Measurements from ENCODE around the gene PTPN7.
"Not testable (repeated sequence)": the region's sequence is repeated elsewhere in the genome, so short reads cannot be mapped to it uniquely, and the experiment has no call there.

The PTPN7 gene

GRCh38 chr1:202189918-202190715, 29.7 kb upstream of the PTPN7 start:
- no peak for DNase-seq (ENCODE audit: low read depth, low spot score)

DNA sequence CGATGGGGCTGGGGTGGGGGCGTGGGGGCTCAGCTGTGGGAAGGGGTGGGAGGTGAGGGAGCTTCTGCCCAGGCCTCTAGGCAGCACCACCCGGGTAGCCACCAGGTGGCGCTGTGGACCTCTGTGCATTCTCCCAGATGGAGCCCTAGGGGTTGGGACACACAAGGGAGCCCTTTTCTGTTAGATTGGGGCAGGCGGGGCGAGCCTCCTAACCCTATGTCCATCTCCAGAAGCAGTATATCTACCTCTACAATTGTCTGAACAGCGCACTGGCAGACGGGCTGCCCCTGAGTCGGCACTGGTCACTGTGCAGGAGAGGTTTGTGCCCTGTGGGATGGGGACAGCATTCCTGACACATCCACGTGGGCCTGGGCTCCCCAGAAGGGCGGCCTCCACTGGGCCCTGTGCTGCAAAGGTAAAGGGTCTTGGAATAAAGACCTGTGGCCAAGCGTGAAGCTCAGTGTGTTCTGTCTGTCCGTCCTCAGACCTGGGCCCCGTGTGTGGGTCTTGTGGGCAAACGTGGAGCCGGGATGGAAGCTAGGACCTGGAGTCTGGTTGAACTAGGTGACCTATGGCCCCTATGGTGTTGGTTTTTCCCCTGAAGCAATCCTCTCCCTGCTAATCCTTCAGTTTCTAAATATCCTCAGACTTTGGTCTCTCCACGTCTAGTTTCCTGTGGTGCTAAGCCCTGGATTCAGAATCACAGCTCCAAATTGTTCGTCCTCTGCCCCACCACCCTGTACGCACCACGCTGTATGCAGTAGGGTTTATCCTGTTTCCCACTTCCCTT, 28.8 kb upstream of the PTPN7 start:
- no peak for DNase-seq (ENCODE audit: low read depth, low spot score)

- DNase-seq (ENCODE audit: low read depth, low spot score) = no peak
Measured at GRCh38 chr1:202187697-202188407, 27.4 kb upstream of the PTPN7 start.

DNA sequence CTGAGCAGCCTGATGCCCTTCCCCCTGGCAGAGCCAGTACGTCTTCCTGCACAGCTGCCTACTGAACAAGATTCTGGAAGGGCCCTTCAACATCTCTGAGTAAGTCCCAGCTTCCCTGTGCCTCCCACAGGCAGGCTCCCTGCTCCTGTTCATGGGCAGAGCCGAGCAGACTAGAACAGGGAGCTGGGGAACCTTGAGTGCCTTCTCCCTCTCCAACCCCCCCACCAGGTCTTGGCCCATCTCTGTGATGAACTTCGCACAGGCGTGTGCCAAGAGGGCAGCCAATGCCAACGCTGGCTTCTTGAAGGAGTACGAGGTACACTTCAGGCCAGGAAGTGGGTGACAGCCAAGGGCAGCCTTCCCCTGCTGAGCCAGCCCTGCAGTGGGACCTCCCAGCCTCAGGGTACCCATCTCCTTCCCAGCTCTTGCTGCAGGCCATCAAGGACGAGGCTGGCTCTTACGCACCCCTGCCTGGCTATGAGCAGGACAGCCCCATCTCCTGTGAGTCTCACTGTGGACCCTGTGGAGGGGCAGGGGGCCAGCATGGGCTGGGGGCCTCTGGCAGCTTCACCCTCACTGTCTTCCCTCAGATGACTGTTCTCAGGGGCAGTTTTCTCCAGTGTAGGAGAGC, 26.8 kb upstream of the PTPN7 start:
- DNase-seq (ENCODE audit: low read depth, low spot score) = no peak

DNA sequence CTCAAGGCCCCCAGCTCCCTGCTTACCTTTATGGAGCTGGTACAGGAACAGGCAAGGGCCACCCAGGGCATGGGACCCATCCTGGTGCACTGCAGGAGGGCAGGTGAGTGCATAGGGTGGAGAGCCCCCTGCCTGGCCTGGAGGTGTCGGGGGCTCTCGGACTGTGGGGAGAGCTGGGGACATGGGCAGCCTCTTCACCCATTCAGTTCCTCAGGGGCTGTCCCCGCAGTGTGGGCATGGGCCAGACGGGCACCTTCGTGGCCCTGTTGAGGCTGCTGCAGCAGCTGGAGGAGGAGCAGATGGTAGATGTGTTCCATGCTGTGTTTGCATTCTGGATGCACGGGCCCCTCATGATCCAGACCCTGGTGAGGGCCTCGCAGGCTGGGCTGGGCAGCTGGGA, 25.9 kb upstream of the PTPN7 start:
- DNase-seq (ENCODE audit: low read depth, low spot score) = no peak

- DNase-seq (ENCODE audit: low read depth, low spot score) = peak; percentile 92
Measured at GRCh38 chr1:202184750-202185460, 24.5 kb upstream of the PTPN7 start.

- DNase-seq (ENCODE audit: low read depth, low spot score) = no peak
Measured at GRCh38 chr1:202182040-202182877, 21.9 kb upstream of the PTPN7 start.

DNA sequence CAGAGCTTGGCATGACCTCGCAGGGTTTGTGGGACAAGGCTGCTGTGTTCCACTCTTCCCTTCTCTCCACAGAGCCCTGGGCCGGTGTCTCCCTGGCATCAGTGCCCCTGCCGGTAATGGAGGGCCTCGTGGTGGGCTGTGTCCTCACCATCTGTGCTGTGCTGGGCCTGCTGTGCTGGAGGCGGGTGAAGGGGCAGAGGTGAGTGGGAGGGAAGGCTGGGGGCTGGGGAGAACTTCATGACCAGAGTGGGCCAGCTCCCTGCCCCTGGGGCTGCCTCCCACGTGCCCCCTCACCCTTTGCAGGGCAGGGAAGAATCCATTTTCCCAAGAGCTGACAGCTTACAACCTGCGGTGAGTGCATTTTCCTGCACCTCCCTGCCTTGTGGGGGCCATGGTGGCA, 21.2 kb upstream of the PTPN7 start:
- DNase-seq (ENCODE audit: low read depth, low spot score) = no peak

DNA sequence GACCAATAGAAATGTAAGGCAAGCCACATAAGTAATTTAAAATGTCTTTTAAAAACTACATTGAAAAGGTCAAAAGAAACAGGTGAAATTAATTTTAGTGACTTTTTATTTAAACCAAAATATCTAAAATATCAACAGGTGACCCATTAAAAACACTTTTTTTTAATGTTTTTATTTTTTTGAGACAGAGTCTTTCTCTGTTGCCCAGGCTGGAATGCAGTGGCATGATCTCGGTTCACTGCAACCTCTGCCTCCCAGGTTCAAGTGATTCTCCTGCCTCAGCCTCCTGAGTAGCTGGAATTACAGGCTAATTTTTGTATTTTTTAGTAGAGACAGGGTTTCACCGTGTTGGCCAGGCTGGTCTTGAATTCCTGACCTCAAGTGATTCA, 20.3 kb upstream of the PTPN7 start:
- not testable (repeated sequence) for DNase-seq (ENCODE audit: low read depth, low spot score)

DNA sequence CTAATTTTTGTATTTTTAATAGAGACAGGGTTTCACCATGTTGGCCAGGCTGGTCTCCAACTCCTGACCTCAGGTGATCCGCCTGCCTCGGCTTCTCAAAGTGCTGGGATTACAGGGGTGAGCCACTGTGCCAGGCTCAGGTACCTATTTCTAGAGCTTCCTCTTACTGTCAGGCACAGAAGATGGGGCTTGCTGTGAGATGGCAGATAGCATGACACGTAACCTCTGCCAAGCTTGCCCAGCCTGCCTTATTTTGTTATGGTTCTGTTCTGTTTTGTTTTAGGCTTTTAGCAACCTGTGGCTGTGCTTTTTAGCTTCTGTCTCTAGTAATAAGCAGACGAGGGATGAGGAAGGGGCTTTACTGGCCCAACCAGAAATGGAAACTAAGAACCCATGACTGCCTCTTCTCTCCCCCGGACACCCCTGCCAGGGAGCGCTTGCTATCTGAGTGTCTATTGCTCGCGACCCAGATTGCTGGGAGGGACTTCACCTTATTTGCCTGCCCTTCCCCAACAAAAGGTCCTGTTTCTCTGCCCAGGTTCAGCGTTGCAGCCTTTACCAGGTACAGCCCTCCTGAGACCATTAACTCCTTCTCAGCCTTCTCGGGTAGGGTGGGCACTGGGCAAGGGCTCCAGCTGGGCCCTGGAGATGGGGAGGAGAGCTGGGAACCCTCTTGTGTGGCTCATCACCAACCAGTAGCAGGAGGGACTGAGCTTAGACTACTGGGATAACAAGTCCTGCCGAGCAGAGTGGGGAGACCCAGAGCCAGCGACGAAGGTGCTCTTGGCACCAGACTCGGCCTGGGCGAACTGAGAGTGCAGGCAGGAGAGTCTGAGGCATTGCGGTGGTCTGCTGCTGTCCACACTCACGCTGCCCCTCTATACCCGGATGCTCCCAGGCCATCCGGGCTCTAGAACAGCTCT, 19.7 kb upstream of the PTPN7 start:
- no peak for DNase-seq (ENCODE audit: low read depth, low spot score)

DNA sequence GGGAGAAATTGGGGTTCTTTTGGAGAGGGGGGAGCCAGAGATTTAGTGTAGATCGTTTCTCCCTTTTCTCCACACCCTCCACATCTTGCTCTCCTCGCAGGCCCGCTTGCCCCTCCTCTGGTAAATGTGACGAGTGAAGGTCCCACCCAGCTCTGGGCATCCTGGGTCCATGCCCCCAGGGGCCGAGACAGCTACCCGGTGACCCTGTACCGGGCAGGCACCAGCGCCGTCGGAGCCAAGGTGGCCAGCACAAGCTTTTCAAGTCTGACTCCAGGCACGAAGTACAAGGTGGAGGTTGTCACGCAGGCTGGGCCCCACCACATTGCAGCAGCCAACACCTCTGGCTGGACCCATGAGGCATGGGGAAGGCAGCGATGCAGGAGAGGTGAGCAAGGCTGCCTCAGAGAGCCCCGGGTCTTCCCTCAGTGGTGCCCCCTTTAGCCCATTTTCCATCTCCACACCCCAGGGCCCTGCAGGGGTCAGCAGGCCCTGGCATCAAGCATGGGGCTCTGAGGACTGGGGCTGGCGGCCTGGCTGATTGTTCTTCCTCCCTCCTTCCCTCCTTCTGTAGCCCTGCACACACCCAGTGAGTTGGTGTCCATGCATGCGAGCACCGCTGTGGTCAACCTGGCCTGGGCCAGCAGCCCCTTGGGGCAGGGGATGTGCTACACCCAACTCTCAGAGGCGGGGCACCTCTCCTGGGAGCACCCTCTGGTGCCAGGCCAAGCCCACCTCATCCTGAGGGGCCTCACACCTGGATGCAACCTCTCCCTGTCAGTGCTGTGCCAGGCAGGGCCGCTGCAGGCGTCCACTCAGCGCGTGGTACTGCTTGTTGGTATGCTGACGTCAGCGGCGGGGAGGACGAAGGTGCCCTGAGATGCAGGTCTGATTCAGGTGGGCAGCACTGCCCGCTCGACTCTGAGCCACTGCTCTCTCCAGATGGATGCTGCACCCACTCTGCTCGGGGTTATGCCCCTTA, 16.8 kb upstream of the PTPN7 start:
- DNase-seq (ENCODE audit: low read depth, low spot score) = no peak

DNA sequence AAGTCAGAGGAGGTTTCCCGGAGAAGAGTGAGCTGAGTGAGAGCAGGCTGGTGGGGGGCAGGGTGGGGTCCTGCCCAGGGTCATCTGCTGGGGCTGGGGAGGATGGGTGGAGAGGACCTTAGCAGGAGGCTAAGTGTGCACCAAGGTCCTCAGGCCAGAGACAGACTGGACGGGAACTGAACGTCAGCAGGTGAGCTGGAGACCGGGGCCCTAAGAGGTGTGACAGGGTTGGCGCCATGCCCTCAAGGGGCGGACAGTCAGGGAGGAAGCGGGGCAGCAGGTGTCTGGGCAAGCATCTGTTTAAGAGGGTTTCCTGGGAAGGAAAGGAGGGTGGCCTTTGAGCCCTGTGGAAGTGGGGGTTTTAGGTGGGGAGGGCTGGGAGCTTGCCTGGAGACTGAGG, 13.6 kb upstream of the PTPN7 start:
- DNase-seq (ENCODE audit: low read depth, low spot score) = no peak

GRCh38 chr1:202172015-202172355, 11.6 kb upstream of the PTPN7 start:
- DNase-seq (ENCODE audit: low read depth, low spot score) = no peak

- DNase-seq (ENCODE audit: low read depth, low spot score) = no peak
Measured at GRCh38 chr1:202171292-202172014, 11.1 kb upstream of the PTPN7 start.

DNA sequence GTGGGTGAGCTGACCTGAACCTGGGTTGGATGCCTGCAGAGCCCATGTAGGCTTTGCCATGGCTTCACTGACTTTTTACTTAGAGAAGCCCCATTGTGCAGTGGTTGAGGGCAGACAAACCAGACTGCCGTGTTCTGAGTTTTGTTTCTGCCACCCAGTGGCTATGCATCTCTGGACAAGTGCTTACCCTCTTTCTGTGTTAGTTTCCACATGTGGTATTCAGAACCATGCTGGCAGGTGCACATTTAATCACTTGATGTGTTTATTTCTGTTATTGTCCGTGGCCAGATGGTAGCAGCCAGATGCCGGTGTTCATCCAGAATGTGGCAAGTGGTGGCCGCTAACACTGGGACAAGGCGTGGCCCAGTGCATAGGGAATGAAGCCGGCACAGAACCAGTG, 10.3 kb upstream of the PTPN7 start:
- no peak for DNase-seq (ENCODE audit: low read depth, low spot score)

- DNase-seq (ENCODE audit: low read depth, low spot score) = no peak
Measured at GRCh38 chr1:202168861-202169260, 8.5 kb upstream of the PTPN7 start.

DNA sequence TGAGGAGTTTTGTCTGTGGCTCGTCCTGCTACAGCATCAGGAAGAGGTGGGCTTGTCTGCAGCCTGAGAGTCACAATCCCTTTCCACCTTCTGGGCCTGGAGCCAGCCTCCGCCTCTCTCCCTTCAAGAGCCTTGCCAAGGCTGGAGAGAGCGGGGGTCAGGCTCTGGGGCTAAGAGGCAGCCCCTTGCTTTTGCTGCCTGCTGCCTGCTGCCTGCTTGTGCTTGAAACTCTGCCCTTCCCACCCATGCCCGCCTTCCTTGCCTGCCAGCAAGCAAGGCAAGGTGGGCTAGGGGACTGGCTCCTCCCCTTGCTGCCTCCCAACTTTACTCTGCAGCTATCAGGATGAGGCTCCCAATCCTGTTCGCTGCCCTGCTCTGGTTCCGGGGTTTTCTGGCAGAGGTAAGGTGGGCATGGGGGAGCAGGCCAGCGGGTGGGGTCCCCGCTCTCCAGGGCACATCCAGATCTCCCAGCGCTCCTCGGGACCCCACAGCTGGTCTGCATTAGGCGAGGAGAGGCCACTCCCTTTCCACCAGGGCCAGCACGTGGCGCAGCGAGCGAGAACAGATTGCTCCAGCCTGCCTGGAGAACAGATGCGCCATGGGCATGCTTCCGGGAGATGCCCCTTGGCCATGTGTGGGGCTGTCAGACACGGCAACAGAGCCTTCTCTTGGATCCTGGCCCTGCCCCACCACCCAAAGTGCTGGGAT, 7.5 kb upstream of the PTPN7 start:
- no peak for DNase-seq (ENCODE audit: low read depth, low spot score)

Measured in iPS DF 19.7 (cell line).